H1 (cell line): ENCODE data around the gene NHEJ1. TPM values are rescaled to one million over a fixed set of nuclear protein-coding genes. Genes with fewer than 3 reads are reported as not detected.

Experiments used
- JUN ChIP-seq: IDR thresholded peaks from 2 replicates; pipeline ENCODE4 v1.6.1; 2011; ENCODE audit warnings: low read depth, mild to moderate bottlenecking, improper control_type of control experiment, low read length
- POLR2AphosphoS5 ChIP-seq: IDR thresholded peaks from 2 replicates; pipeline ENCODE4 v1.6.1; 2011; ENCODE audit warnings: low read depth, low read length
- polyA plus RNA-seq, 7 experiments: library from polyadenylated mRNA; depleted of rRNA in 3 of 7; stranded (reverse) in 5 of 7; unstranded in 2 of 7; fragments of >200 nt in 5 of 7; fragments of 200-250 nt in 2 of 7; gene quantifications; 1 replicate in 5 of 7; 2 replicates in 1 of 7; 4 replicates in 1 of 7; pipeline versions ENCODE4 v1.2.1 to v1.2.3, GENCODE V29; 2011 to 2013; ENCODE audit warnings: missing spikeins in 2 of 7, mixed read lengths in 2 of 7
- total RNA-seq: library from RNA; stranded (reverse); fragmentation: NEBNext Ultra II Directional; extraction: Animal tissue kit (Norgen Biotek cat#: 25700); gene quantifications from 2 replicates; pipeline ENCODE4 v1.2.1, GENCODE V29; 2021

The NHEJ1 gene
- total and polyA plus RNA-seq, 2 of the 8 experiments (the other 6 are each of a cell fraction or from before 2014, with no cell fraction given) = 22.7 to 24.1 TPM

- TF ChIP-seq JUN (no peak), POLR2AphosphoS5 (no peak)
These were observed 124.7 kb downstream of the NHEJ1 start (continued) for GRCh38 chr2:219035942-219036341.
